ENCODE data around the gene LAG3.

LAG3 gene

DNA sequence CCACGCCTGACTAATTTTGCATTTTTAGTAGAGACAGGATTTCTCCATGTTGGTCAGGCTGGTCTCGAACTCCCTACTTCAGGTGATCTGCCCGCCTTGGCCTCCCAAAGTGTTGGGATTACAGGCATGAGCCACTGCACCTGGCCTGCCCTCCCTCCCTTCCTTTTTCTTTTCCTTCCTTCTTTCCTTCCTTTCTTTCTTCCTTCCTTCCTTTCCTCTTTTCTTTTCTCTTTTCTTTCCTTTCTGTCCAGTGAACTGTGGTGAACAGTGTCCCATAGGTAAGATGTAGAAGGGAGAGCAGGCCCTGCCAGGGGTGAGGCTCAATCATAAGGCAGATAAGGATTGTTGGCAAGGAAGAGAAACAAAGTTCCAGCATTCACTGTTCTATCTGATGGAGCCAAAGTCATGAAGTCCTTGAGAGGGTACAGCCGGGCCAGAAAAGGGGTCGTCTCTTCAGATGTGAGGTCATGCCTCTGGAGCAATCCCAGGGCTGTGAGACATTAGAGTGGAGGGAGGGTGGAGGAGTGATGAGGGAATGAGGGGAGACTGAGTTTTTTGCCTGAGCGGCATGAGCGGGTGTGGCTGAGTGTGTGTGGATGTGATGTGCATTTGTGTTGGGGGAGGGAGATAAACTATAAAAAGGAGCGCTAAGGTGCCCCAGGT lies 15.2 kb upstream of the LAG3 start:
- no peak for TF ChIP-seq ZFX (IDR thresholded peaks at IDR 0.05)
- TF ChIP-seq, protein P1, sequence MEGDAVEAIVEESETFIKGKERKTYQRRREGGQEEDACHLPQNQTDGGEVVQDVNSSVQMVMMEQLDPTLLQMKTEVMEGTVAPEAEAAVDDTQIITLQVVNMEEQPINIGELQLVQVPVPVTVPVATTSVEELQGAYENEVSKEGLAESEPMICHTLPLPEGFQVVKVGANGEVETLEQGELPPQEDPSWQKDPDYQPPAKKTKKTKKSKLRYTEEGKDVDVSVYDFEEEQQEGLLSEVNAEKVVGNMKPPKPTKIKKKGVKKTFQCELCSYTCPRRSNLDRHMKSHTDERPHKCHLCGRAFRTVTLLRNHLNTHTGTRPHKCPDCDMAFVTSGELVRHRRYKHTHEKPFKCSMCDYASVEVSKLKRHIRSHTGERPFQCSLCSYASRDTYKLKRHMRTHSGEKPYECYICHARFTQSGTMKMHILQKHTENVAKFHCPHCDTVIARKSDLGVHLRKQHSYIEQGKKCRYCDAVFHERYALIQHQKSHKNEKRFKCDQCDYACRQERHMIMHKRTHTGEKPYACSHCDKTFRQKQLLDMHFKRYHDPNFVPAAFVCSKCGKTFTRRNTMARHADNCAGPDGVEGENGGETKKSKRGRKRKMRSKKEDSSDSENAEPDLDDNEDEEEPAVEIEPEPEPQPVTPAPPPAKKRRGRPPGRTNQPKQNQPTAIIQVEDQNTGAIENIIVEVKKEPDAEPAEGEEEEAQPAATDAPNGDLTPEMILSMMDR (conservative IDR thresholded peaks at IDR 0.05): no peak
- no peak overlapping the region for H3K27ac ChIP-seq

DNA sequence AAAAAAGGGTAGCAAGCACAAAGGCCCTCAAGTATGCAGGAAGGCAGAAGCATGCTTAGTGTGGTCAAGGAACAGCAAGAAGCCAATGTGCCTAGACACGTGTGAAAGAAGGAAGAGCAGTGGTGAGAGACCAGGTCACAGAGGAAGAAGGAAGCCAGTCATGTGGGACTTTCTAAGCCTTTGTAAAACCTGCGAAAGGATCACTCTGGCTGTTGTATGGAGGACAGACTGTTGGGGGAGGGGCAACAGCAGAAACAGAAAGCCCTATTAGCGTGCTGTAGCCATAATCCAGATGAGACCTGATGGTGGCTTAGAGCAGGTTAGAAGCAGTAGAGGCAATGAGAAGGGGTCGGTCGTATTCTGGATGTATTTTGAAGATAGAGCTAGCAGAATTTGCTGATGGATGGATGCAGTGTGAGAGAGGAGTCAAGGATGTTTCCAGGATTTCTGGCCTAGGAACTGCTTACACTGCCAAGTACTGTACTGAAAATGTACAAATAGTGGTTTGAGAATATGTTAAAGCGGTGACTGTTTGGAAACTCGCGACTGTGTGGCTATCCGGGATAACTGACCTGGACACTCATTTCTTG lies 13.7 kb upstream of the LAG3 start:
- H3K27ac ChIP-seq: no peak overlapping the region
- TF ChIP-seq, protein P1 (conservative IDR thresholded peaks at IDR 0.05): no peak
- TF ChIP-seq ZFX (IDR thresholded peaks at IDR 0.05): no peak

DNA sequence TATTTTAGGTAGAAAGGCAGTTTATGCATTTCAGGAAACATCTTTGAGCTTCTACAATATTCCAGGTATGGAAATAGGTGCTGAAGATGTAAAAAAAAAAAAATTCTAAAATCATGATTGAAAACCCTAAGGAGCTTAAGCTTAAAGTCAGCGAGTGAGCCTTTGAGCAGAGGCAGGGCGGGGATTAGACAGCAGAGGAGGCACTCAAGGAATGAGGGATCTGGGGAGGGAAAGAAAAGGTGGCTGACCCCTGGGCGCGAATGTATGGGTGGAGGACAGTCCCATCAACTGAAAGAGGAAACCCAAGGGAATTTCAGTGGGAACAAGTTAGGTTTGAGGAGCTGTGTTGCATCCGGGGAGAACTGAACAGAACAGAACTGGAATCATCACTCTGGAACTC lies 12.6 kb upstream of the LAG3 start:
- H3K27ac ChIP-seq: no peak overlapping the region
- TF ChIP-seq ZFX (IDR thresholded peaks at IDR 0.05): no peak

DNA sequence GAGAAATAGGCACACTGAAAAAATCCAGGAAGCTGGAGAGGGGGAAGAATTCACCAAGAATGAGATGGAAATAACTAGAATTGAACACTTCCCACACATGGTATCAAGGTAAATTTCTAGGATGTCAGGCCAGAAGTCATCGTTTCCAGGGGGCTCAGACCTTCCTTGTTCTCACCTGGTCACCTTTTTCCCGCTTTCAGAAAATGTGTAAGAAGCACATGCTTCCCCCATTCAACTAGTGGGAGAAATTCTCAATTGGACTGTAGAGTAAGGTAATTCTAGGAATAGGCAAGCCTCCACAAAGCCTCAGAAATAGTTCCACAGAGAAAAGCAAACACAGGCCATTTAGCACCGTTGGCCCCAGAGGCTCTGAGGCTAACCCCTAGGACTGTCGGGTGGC lies 8.9 kb upstream of the LAG3 start:
- no peak for TF ChIP-seq ZFX (IDR thresholded peaks at IDR 0.05)
- TF ChIP-seq, protein P1 (conservative IDR thresholded peaks at IDR 0.05): no peak
- H3K27ac ChIP-seq: peak overlapping the region; percentile 87

DNA sequence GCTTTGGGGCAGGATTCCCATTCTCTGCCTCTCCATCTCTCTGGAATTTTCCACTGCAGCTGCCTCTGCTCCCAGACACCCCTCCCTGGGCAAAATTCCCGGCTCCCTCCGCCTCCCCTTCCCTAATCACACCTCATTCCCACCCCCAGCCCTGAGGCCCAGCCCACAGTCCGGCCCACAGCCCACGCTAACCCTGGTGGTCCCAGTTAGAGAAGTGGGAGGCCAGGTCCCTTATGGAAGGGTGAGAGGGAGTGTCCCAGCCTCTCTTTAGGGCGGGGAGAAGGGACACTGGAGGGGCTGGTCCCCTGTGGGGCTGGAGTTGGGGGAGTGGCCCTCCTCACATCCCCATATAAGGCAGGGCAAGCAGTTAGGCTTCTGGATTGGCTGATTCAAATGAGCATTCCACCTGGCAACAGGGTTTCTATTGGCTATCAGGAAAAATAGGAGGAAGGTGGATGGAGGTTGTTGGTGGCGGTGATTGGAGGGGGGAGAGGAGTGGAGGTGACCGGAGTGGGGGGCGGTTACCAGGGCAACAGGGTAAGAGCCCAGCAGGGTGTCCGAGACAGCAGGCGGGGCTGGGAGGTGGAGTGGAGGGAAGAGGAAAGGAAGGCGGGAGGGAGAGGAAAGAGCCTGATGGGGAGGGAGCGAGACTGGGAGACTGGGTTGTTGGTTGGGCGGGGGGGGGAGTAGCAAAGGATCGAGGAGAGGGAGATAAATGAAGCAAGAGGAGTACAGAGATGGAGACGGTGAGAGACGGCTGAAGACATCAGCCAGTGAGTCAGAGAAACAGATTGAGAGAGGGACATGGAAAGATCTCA lies 8.1 kb upstream of the LAG3 start:
- TF ChIP-seq, protein P1 (conservative IDR thresholded peaks at IDR 0.05): no peak
- TF ChIP-seq ZFX (IDR thresholded peaks at IDR 0.05): no peak
- H3K27ac ChIP-seq: peak overlapping the region; percentile 87

DNA sequence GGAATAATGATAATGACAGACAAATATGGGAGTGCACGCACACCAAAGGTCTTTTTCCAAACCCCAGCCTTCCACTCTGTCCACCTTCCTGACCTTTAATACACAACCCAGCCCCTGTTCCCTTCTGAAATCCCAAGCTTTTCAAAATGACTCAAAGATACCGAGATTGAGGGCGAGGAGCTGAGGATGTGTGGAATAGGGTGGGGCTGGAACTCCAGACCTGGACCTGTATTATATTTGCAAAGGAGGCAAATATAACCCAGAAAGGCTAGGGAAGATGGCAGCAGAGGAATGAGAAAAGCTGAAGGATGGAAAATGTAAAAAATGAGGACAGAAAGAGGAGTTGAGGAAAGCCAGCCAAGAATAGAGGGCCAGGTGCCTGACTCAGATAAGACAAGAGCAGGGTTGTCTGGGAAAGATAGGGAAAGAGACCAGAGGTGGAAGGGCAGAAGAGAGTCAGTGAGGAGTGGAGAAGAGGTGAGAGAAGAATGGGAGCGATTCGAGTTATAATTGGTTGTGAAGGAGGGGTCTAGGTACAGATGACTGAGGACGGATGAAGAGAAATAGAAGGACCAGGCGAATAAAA lies 7.2 kb upstream of the LAG3 start:
- TF ChIP-seq, protein P1 (conservative IDR thresholded peaks at IDR 0.05): no peak
- TF ChIP-seq ZFX (IDR thresholded peaks at IDR 0.05): no peak
- H3K27ac ChIP-seq: peak overlapping the region; percentile 87

DNA sequence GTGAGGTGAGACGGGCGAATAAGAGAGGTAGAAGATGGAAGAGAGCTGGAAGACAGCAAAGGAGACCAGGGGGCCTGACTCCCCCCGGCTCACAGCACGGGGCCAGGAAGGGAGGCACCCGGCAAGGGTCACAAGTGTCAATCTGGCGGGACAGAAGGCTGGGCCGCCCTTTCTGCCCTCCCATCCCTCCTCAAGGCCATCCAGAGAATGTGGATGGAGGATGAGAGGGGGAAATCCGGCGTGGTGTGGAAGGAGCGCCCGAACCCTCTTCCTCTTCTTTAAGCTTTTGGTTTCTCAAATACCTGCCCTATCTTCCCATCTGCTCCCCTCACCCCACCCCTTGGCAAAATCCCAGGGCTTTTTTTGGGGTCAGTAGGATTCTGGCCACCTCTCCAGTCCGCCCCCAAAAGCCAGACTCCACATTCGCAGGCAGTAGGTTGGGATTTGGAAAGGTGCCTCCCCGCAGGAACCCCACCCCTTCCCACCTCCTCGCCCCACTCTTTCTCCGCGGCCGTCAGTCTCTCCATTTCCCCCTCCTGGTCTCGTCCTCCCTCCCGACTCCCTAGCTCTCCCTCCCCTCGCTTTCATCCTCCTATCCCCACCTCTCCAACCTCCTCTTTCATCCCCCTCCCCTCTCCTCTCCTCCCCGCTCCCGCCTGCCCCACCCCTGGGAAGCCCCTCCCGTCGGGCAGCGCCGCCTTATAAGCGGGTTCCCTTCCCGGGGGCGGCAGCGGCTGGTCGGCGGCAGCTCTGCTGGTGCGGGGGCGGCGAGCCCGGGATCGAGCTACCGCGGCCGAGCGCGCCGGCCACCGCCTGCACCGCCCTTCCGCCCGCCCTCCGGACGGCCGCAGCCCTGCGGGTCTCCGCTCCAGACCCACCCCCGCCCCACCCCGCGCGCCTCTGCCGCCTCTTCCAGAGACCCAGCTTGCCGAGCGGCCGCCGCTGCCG lies 6.4 kb upstream of the LAG3 start, which contains the start of gene PTMS:
Gene PTMS (plus strand): TSS at position 730 of the 948 bp plus-strand sequence. CDS start 343 bp downstream, outside the sequence.
- TF ChIP-seq, protein P1 (conservative IDR thresholded peaks at IDR 0.05): no peak
- TF ChIP-seq ZFX (IDR thresholded peaks at IDR 0.05): no peak
- H3K27ac ChIP-seq: peak within 1 kb of the TSS; percentile 87
